RPMI8226 (cell line): Measurements from ENCODE around the gene ITPK1.

ENCODE experiments used
- DNase-seq: peaks from one replicate; pipeline ENCODE4 v3.0.0-alpha.2; 2015

ITPK1 gene

DNA sequence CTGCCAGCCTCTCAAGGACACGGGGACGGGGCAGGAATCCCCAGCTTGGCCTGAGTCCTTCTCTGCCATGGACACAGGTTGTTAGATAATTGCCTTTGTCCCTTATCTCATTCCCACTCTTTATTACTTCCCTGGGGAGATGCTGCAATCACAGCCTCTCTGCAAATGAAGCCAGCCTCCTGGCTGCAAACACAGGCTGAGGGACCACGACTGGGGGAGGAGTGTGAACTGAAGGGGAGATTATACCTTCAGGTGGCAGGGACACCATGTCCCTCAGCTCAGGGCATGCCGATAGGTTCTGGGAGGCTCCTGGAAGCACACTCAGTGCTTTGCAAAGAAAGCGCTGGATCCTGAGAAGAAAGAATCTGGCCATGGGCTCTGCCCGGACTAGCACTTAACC, 208.9 kb downstream of the ITPK1 start:
- no peak for DNase-seq

DNA sequence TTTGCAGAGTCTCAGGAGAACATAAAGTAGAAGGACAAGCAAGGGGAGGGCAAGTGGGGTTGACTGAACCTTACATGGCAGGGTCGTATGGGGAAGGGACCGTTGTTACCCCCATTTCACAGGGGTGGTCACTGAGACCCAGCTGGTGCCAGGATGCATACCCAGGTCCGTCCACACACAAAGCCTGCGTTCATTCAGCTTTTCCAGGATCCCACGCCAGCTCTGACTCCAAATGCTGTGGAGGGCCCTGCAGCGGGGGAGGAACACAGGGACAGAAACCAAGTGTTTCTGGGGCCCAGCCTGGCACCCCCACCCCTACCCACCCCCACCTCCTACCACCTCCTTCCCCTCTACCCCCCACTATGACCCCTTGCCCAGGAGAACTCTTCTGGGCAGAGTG, 209.3 kb downstream of the ITPK1 start:
- no peak for DNase-seq

DNA sequence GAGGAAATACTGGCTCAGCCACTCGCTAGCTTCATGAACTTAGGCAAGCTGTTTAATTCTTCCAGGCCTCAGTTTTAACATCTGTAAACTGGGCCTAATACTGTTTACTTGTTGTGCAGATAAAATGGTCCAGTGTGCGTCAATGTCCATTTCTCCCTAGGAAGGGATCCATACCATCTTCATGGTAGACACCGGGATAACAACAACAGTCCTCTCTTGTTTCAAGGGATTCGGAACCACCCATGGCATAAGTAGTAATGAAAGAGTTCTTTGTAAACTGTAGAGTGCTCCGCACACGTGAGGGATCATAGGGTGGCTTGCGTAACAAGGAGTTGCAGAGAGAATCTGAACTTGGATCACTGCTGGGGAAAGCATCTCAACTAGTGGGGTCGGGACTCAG, 210.1 kb downstream of the ITPK1 start:
- no peak for DNase-seq

DNA sequence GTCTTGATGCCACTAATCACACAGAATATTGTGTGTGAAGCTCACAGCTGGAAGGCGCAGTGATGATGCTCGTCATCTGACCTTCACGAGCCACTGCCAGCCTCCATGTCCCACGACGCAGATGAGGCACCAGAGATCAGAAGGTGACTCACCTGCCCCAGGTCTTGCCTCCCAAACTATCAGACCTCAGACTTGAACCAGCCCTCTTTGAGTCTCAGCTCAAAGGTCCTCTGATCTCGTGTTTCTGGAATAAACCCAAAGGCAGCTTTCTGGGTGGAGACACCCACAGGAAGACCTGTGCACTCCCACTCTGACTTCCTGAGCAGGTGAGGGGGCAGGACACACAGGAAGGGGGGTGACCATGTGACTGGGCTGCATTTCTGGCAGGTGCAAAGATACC, 212.4 kb downstream of the ITPK1 start:
- no peak for DNase-seq

DNA sequence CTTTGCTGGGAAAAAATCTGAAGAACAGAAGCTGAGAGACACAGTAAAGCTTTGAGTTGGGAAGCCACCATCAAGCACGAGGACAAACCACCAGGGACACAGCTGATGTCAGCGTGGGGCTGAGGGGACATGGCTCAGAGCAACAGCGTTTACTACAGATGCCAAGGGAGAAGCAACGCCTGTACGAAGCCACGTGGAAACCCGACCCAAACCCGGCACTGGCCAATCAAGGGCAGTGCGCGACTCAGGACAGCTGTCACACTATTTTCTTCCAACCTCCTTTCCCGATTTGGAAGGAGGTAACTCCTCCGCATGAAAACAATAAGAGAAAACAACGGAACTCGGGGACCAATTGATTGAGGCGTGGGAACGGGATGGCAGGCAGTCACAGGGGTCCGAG, 213.0 kb downstream of the ITPK1 start:
- no peak for DNase-seq

DNA sequence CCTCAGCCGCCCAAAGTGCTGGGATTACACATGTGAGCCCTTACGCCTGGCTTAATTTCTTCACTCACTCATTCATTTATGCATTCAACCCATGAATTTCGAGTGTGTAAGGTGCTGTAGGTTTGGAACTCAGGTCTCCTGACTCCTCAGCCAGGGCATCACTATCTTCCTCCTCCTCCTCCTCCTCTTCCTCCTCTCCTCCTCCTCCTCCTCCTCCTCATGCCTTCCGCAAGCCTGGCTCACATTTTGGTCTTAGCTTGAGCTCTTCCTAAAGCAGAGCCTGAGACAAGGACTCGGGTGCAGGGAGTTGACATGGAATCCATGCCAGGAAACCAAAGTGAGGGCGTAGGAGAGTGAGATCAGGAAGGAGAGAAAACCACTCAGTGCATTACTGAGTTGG, 213.5 kb downstream of the ITPK1 start:
- DNase-seq: no peak

DNA sequence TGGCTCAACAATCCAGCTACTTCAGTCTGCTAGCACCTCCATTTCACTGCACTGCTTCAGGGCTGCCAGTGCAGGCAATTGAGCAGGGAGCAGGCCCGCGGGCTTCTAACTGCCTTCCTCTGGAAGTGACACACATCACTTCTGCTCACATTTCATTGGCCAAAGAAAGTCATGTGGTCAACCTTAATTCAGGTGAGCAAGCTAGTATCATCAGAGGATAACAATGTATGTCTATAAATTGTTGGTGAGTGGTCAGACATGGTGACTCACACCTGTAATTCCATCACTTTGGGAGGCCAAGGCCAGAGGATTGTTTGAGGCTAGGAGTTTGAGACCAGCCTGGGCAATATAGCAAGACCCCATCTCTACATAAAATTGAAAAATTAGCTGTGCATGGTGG, 215.1 kb downstream of the ITPK1 start:
- DNase-seq: no peak

DNA sequence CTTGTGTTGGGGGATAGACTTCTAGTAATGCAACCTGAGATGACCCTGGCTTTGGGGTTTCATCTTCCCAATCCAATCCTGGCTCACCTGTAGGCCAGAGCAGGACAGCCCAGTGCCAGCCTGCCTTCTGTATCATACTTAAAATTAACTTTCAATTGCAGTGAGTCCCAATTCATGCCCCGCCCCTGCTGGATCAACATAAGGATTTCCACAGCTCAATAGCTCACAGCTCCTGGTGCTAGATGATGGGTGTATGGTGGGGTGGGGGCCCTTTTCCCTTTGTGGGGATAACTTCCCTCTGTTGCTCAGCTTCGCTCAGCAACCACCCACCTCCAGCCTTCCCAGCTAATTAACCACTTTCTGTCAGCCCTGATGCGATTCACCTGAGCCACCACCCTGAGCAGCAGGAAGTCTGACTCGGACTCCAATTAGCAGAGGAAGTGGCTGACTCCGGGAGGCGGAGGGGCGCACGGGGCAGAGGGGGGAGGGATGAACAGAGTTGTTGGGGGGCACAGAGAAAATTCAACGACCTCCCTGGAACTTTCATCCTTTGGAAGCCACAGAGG, 217.1 kb downstream of the ITPK1 start:
- no peak for DNase-seq

DNA sequence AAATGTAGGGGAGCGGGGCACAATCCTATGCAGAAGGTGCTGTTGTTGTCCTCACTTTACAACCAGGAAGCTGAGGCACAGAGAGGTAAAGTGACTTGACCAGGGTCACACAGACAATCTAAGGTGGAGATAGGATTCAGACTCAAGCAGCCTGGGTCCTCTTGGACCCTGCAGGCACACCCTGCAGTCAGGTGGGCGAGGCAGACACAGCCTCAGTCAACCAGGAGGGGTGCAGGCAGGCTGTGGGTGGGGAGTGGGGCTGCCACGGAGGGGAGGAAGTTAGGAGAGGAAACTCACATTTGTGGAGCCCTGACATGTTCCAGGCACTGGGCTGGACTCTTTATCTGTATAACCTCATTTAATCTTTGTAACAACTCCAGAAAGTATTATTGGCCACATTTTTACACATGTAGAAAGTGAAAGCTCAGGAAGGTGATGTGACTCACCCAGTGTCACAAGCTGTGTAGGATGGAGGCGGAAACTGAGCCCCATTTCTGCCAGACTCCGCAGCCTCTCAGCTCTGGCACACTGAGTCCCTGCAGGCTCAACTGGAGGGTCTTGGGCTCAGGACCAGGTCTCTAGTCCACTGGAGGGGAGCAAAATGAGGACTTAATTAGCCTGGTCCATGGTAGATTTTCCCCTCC, 217.7 kb downstream of the ITPK1 start:
- DNase-seq: no peak

DNA sequence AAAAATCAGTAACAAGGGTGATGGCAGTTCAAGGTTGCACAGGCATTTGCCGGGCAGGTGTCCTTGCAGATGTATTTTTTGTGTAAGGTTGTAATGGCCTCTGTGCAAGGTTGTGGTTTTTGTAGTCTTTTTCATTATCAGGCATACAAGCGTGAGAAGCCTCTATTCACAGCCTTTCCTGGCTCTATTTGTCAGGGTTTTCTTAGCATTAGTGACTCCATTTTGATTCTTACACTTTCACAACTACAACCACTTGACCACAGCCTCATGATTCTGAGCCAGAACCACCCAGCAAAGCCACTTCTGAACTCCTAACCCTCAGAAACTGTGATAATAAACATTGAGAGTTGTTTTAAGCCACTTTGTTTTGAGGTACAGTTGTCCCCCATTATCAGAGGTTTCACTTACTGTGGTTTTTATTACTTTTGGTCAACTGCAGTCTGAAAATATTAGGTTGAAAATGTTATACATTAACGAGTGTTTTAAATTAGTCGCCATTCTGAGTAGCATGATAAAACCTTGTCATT, 220.3 kb downstream of the ITPK1 start:
- no peak for DNase-seq

DNA sequence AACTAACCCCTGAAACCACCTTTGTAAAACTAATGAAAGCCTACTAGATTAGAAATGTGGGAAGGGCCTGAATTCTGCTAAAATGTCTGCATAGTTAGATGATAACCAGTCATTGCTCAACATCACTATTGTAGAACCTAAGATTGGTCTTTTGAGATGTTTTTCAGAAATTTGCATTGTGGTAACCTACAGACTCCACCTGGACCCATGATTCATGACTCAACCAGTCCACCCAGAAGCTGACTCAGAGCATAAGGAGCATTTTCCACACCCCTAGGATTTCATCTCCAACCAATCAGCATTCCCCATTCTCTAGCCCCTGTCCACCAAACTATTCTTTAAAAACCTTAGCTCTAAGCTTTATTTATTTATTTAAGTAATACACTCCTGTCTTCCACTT, 223.1 kb downstream of the ITPK1 start:
- DNase-seq: no peak

DNA sequence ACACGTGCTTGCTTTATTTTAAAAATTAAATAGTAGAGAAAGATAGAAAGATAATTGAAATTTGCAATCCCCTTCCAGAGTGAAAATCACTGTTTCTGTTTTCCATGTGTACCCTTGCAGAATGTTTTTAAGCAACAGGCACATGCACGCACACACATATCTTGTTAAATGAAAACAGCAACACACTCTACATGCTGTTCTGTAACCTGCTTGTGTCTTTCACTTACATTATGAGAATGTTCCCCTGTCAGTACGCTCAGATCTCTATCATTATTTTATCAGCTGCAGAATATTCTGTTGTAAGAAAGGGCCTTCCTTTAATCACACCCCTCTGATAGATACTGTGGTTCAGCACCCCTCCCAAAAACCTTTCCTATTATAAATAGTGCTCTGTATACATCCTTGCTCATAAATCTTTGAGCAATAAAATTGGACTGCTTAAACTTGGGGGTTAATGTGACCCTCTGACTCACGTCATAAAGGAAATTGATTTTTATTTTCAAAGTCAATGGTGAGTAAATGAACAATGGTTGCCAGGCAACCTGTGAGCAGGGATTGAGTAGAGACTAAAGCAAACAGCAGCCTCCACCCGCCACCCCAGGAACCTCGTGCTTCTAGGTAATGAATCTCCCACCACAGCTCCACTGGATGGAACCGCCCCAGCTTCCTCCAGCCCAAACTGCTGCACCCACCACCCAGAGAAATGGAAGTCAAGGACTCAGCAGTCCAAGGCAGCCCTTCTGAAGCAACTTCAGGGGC, 224.7 kb downstream of the ITPK1 start:
- no peak for DNase-seq

DNA sequence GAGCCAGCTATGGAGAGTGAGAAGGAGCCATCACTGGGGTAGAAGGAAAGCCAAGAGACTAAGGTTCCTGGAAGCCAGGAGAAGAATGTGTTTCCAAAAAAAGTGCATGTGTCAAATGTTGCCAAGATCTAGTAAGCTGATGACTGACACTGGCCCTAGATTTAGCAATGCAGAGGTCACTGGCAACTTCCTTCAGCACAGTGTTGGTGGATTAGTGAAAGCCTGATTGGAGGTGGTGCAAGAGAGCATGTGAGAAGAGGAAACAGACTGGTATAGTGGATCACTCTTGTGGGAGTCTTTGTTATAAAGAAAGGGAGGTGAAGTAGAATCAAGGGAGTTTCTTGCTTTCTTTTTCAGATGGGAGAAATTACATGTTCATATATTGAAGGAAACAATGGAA, 226.8 kb downstream of the ITPK1 start:
- DNase-seq: no peak

DNA sequence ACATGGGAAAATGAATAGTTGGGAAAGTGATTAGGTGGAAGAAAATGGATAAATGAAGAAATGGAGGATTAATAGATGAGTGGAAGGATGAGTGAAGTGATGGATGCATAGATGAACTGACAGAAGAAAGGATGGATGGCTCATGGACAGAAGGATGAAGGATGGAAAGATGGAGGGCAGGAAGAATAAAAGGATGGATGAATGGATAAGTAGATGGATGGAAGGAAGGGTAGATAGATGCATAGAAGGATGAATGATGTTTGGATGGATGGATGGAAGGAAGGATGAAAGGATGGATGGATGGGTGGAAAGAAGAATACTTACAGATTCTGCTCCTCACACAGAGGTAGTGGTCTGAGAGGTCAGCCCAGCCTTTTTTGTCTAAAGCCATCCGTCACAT, 228.6 kb downstream of the ITPK1 start:
- no peak for DNase-seq
